Activated CD4-positive, alpha-beta T cell treated with anti-CD3 and anti-CD28 coated beads, Interleukin-2, amount 50 U/mL, for 16 hours (primary cell): ENCODE data around the gene ZCCHC24.

Experiments used
- DNase-seq: peaks from one replicate; pipeline ENCODE4 v3.0.0-alpha.2; 2020

Gene ZCCHC24

GRCh38 chr10:79445161-79445976, at the start of gene ZCCHC24:
Gene ZCCHC24, minus strand, starts transcription at chr10:79445624. Its CDS starts 184 bp downstream, at chr10:79445440.
- DNase-seq: peak; percentile 93

DNA sequence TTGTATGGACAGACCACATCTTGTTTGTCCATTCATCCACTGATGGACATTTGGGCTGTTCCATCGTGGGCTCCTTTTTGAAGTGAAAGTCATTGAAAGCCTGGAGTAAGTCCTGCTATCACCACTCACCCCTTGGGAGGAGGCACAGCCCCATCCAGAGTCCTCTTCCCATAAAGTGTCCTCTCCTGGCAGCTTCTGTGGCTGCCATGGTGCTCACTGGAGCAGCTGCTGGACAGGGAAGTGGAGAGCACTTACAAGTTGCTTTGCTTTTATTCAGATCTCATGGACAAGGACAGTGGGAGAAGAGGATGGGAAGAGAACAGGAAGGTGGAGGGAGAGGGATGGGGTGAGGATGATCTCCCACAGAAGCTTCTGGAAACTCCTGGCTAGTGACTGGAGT, 48.4 kb upstream of the ZCCHC24 start:
- no peak for DNase-seq

GRCh38 chr10:79492839-79493238, 47.4 kb upstream of the ZCCHC24 start:
- DNase-seq: no peak

DNA sequence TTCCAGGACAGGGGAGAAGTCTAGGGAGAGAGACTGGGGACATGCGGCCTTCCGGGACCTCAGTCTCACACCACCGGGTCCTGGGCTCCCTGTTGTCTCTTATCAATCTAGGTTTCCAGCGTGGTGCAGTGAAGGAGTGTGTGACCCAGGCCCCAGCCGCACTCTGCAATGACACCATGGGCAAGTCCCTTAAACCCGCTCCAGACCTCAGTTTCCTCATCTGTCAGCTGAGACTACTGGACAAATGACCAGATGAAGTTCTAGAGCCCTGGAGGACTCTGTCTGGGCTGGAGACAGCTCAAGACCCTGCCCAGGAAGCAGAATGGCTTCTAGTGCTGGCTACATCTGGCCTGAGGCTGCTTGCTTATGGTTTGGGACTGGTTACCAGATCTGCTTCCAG, 46.8 kb upstream of the ZCCHC24 start:
- no peak for DNase-seq

DNA sequence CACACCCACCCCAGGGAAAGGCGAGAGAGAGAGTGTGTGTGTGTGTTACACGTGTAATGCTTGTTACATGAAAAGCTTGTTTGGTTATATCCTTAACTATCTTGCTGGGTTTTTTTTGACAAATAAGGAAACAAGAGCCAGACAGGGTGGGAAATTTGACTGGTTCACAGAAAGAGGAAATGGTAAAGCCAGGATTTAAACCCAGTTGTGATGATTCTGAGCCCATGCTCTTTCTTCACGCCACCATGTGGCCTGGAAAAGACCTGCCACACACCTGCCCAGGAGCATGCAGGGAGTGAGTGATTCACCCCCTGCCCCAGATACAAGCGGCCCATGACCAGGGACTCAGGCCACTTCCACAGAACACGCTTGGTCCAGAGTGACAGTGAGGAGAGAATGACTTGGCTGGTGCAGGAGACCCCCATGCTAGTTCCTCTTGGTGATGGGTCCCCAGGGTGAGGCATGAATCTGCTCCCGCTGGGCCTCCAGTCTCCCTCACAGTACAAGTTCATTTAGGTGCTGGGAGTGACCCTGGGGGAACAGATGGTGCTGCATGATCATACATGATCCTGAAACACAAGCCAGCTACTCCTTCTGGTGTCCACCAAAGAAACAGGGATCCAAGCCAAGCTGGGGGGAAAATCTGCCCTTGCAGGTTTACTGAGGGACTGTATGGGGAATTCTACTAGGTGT, 45.9 kb upstream of the ZCCHC24 start:
- no peak for DNase-seq

GRCh38 chr10:79490400-79491142, 45.1 kb upstream of the ZCCHC24 start:
- DNase-seq: no peak

- no peak for DNase-seq
Measured at GRCh38 chr10:79488870-79489269, 43.4 kb upstream of the ZCCHC24 start.

DNA sequence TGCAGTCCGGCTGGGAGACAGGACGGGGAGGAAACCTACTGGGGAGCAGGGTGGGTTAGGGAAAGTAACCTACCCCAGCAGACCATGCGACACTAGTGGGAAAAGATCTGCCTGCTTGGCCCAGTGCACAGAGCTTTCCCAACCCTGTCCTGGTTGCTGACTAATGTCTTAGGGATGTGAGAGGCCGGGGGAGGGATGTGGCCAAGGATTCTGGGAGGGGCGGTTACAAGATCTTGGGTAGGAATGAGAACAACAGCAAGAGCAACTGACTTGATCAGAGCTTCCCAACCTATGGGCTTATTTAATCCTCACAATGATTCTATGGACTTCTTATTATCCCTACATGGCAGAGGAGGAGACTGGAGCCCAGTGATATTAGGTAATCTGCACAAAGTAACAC, 42.9 kb upstream of the ZCCHC24 start:
- no peak for DNase-seq

DNA sequence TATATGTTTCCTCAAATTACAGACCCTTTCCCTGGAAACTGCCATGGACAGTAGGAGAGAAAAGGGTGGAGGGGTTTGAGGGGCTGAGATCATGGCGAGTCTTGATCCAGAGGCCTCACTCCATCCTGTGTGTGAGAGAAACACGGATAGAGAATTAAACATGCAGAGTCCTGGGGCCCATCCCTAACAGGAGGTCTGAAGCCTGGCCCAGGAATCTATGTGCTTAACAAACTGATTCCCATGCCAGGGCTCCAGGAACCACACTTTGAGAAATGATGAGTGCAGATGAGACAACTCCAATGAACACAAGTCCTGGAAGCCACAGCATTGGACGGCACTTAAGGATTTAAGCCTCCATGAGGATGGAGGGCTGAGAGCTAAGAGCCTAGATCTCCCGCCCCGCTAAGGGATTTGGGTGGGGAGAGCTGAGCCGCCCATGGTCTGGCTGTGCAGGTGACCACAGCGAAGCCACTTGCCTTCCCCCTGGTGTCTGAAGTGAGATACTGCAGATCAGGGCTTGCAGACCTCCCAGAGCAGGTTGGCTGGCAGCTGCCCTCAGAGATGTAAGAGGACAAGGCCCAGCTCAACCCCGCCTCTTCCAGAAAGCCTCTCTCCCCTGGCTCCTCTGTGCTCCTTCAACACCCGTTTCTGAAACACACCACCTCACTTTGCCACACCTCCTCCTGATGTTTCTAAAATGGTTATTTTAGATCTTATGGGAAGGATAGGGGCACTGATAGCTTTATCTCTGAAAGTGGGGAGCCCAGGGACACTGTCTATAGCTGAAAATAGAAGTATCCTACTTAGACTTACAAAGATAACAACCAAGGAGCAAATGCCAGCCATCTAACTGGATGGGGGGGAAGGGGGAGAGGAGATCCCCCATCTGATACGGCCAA, 42.1 kb upstream of the ZCCHC24 start:
- DNase-seq: peak; percentile 45

DNA sequence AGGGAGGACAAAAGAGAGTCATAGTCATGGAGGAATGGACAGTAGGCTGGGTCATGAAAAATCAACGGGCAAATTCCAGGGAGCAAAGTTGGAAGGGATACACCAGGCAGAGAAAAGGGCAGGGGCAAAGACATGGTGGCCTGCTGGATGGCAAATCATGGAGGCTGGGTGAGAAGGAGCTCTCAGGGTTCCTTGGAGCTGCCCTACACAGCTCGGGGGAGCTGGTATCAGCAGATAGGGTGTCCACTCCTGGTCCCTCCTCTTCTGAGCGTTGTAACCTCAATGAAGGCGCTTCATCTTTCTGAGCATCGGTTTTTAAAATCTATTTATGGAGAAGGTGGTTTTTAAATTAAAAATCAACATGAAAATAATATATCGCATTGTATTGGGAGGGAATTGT, 39.1 kb upstream of the ZCCHC24 start:
- DNase-seq: no peak

DNA sequence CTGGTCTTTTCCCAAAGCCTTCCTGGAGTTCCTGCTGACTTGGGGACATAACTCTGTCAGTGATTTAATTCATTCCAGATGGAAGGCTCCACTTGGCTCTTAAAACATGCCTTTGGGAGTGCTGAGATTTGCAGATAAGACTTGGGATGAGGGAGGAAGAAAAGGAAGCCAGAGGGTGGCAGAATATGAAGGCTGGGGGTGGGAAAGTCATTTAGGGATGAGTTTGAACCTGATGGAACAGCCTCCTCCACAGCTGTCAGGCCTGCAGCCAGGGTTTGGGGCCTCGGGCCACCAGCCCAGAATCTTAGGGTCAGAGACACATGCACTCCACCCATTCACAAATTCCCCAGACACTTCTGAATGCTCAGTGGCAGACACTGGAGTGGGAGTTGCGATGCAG, 38.5 kb upstream of the ZCCHC24 start:
- DNase-seq: no peak

GRCh38 chr10:79483299-79483698, 37.9 kb upstream of the ZCCHC24 start:
- no peak for DNase-seq

GRCh38 chr10:79482741-79483140, 37.3 kb upstream of the ZCCHC24 start:
- no peak for DNase-seq

- DNase-seq: no peak
Measured at GRCh38 chr10:79482304-79482703, 36.9 kb upstream of the ZCCHC24 start.

DNA sequence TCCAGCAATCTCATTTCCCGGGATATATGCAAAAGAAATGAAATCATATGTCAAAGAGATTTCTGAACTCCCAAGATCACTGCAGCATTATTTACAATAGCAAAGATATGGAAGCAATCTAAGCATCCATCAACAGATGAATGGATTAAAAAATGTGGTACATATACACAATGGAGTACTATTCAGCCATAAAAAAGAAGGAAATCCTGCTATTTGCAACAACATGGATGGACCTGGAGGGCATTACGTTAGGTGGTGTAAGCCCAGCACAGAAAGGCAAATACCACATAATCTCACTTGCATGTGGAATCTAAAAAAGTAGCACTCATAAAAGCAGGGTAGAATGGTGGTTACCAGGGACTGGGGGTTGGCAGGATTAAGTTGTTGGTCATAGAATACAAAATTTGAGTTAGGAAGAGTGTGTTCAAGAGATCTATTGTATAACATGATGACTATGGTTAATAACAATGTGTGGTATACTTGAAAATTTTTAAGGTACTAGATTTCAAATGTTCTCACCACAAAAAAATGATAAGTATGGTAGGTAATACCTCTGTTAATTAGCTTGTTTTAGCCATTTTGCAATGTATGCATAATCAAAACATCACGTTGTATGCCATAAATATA, 34.0 kb upstream of the ZCCHC24 start:
- no peak for DNase-seq

- DNase-seq: no peak
Measured at GRCh38 chr10:79477456-79477855, 32.0 kb upstream of the ZCCHC24 start.

- DNase-seq: no peak
Measured at GRCh38 chr10:79476645-79477044, 31.2 kb upstream of the ZCCHC24 start.

DNA sequence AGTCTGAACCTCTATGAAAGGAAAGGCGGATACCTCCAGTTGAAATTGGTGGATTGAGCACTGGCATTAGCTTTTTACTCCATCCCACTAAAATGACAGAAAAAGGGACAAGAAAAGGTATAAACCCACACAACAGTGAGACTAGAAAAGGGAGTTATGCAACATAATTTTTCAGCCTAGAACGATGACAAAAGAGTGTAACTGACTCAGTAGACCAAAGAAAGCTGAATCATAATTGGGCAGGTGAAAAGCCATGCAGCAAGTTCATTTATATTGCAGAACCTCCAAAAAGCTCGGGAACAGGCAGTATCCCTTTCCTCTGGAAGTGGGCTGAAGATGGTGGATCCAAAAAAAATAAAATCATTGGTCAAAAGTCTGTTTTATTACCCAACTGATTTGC, 30.5 kb upstream of the ZCCHC24 start:
- DNase-seq: no peak

DNA sequence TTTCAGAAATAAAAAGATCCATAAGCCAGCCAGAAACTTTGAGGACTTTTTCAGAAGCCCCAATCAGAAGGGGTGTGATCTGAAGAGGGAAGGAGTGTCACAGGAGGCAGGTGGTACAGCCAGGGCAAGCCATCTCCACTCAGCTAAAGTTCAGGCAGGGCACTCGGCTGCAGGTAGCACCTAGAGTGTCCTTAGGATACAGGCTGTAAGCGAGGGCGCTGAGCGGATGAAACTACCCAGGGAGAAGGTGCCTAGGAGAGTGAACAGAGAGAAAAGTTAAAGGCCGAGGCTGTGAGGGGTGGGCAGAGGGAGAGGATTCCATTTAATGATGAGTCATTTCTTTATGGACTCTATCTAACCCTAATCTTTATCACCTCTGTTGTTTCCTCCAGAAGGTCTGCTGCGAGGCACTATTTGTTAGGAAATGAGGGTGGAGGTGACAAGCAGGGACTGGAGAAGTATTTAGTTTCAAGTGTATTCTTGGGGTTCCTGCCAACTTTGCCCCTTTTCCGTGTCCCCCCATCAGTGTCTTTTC, 29.8 kb upstream of the ZCCHC24 start:
- DNase-seq: no peak

- DNase-seq: no peak
Measured at GRCh38 chr10:79473496-79474095, 28.2 kb upstream of the ZCCHC24 start.

- DNase-seq: no peak
Measured at GRCh38 chr10:79472951-79473350, 27.5 kb upstream of the ZCCHC24 start.
